ENCODE measurements around the gene LRCH4.

- no peak for TF ChIP-seq CTCF (IDR thresholded peaks at IDR 0.05)
- no peak for TF ChIP-seq EZH2 (IDR thresholded peaks at IDR 0.05; ENCODE audit: borderline replicate concordance, insufficient read depth, low read depth, low read length, poor library complexity, severe bottlenecking)
These were observed 47.1 kb downstream of the LRCH4 start, which contains the start of gene AGFG2 for GRCh38 chr7:100538654-100539435.
